Measurements from ENCODE around the gene PINLYP. TPM values are rescaled to one million over a fixed set of nuclear protein-coding genes. Genes with fewer than 3 reads are reported as not detected.
"Not testable (repeated sequence)": the region's sequence is repeated elsewhere in the genome, so short reads cannot be mapped to it uniquely, and the experiment has no call there.

The PINLYP gene
- polyA plus RNA-seq, 2 of the 4 experiments (the other 2 are of a cell fraction): 0.27 TPM; not detected in 1

DNA sequence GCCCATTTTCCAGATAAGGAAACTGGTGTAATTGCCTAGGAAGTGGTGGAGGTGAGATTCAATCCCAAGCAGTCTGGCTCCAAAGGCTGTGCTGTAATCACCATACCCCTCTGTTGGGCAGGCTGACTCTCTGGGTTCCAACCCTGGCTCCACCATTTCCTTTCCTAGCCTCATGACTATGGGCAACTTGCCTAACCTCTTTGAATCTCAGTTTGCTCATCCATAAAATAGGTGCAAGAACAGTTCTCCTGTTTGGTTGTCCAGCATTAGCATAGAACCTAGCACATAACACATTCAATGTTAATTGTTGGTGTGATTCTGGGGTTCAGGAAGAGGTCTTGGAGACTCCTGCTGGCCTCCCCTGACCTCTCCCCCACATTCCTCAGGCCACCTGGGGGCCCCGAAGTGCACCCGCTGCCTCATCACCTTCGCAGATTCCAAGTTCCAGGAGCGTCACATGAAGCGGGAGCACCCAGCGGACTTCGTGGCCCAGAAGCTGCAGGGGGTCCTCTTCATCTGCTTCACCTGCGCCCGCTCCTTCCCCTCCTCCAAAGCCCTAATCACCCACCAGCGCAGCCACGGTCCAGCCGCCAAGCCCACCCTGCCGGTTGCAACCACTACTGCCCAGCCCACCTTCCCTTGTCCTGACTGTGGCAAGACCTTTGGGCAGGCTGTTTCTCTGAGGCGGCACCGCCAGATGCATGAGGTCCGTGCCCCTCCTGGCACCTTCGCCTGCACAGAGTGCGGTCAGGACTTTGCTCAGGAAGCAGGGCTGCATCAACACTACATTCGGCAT is 23.0 kb downstream of the PINLYP start:
- peaks cover 19% of the 10 kb centered on the region for H3K4me1 ChIP-seq
- no peak for TF ChIP-seq JUNB (IDR thresholded peaks at IDR 0.05)
- no peak overlapping the region; the same call in 2 of the 3 replicates for H3K4me2 ChIP-seq
- H3K27ac ChIP-seq: no peak overlapping the region
- H3K4me3 ChIP-seq: no peak overlapping the region
- CTCF ChIA-PET: interaction anchor here (0.6 to 3.0 kb wide), 10 partner anchors 8 to 211 kb away, joined by 3 to 15 read pairs (median 5); no protein-coding TSS in a partner anchor
- FAIRE-seq: no peak
- DNase-seq (ENCODE audit: low read depth in 1 of 2, low spot score in 1 of 2): no peak
- POLR2A ChIA-PET: no interaction called here
- no peak for ATAC-seq
- no peaks in the 10 kb centered on the region for H3K9me3 ChIP-seq
- 97% methylated on average over 17 of the region's 19 CpGs for WGBS (ENCODE audit: missing lambda C conversion rate)

DNA sequence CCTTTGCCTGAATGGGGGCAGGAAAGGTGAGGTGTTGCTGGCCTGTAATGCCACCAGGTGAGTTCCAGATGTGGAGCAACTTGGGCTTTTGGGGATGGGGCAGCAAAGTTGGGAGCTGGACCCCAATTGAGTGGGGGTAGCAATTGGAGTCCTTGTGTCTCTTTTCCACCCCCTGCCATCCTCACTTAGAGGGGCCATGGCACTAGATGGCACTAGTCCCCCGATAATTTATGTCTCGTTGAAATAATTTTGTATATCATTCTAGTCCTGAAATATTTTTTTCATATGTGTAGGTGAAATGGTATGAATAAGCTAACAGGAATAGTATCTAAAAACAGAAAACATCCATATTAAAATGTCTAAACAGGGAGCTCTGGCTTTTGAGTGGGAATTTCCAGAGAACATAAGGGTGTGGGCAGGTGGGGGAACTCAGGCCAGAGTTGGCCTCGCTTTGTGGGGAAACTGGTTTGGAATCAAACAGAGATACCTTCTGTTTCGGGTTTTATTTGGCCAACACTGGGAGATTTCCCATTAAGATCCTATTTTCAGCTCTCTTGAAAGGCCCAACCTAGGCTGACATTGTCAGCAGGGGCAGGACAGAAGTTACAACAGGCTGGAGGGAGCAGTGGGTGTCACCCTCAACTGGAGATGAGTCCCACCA is 24.2 kb downstream of the PINLYP start:
- no peak for DNase-seq (ENCODE audit: low read depth in 1 of 2, low spot score in 1 of 2)
- ATAC-seq: no peak
- Histone ChIP-seq H3K27ac (no peak overlapping the region), H3K4me2 (no peak overlapping the region), H3K4me1 (peaks cover 10% of the 10 kb centered on the region), H3K4me3 (no peak overlapping the region), H3K9me3 (no peaks in the 10 kb centered on the region)
- POLR2A ChIA-PET: no interaction called here
- 89% methylated on average over 4 of the region's 4 CpGs for WGBS (ENCODE audit: missing lambda C conversion rate)
- no peak for FAIRE-seq
- TF ChIP-seq RAD21 (conservative IDR thresholded peaks at IDR 0.05 in 1 of 2, IDR thresholded peaks at IDR 0.05 in 1 of 2) (peak in 1 of 2 experiments; percentile 19; a peak in 1 of 5 replicates), CEBPB (IDR thresholded peaks at IDR 0.05) (no peak)
- CTCF ChIA-PET: interaction anchor here (0.6 to 2.0 kb wide), 9 partner anchors 9 to 210 kb away, joined by 3 to 9 read pairs (median 4); no protein-coding TSS in a partner anchor

GRCh38 chr19:43600326-43600725 is 24.7 kb downstream of the PINLYP start:
- FAIRE-seq; H3K27ac ChIP-seq; POLR2A ChIA-PET; DNase-seq (ENCODE audit: low read depth in 1 of 2, low spot score in 1 of 2); H3K4me2 ChIP-seq; H3K9me3 ChIP-seq; ATAC-seq; H3K4me3 ChIP-seq; H3K4me1 ChIP-seq: not testable (repeated sequence)
- WGBS (ENCODE audit: missing lambda C conversion rate): 94% methylated on average over 5 of the region's 5 CpGs
- CTCF ChIA-PET: interaction anchor here (0.6 to 2.0 kb wide), 6 partner anchors 8 to 145 kb away, joined by 3 to 9 read pairs (median 4); no protein-coding TSS in a partner anchor

GRCh38 chr19:43605875-43606568 is 30.4 kb downstream of the PINLYP start:
- DNase-seq (ENCODE audit: low read depth in 1 of 2, low spot score in 1 of 2): no peak
- ChIA-PET CTCF (interaction anchor here (0.6 to 3.7 kb wide), 8 partner anchors 9 to 784 kb away, joined by 3 to 15 read pairs (median 4); partner anchors contain the start of genes IRGQ, PLAUR and ZNF576), POLR2A (interaction anchor here (1.2 kb wide), 1 partner anchor 149 kb away, joined by 3 read pairs; the partner anchor contains the start of gene SMG9)
- Histone ChIP-seq H3K27ac (no peak overlapping the region), H3K4me1 (peaks cover 6% of the 10 kb centered on the region; the same call in 2 of the 3 replicates), H3K4me3 (no peak overlapping the region), H3K4me2 (no peak overlapping the region), H3K9me3 (no peaks in the 10 kb centered on the region)
- FAIRE-seq: no peak
- ATAC-seq: no peak
- TF ChIP-seq CHD4 (IDR thresholded peaks at IDR 0.05; ENCODE audit: borderline replicate concordance) (no peak), HOXB5 (CRISPR knock-in tag; IDR thresholded peaks at IDR 0.05) (no peak), SMC3 (IDR thresholded peaks at IDR 0.05) (no peak), ZFP36 (IDR thresholded peaks at IDR 0.05; ENCODE audit: borderline replicate concordance, partially characterized antibody) (no peak), GATA3 (IDR thresholded peaks at IDR 0.05; ENCODE audit: borderline replicate concordance) (no peak), RFX5 (IDR thresholded peaks at IDR 0.05) (no peak), NR3C1 (IDR thresholded peaks at IDR 0.05) (no peak), NFE2L2 (conservative IDR thresholded peaks at IDR 0.05; ENCODE audit: low read length) (no peak), KDM1A (IDR thresholded peaks at IDR 0.05; ENCODE audit: low read depth) (no peak), KDM5A (IDR thresholded peaks at IDR 0.05) (no peak), RNF2 (IDR thresholded peaks at IDR 0.05; ENCODE audit: borderline replicate concordance, low read depth) (no peak), HOXA7 (CRISPR knock-in tag; IDR thresholded peaks at IDR 0.05) (no peak)
- TF ChIP-seq, protein P1, sequence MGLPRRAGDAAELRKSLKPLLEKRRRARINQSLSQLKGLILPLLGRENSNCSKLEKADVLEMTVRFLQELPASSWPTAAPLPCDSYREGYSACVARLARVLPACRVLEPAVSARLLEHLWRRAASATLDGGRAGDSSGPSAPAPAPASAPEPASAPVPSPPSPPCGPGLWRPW (IDR thresholded peaks at IDR 0.05): no peak
- TF ChIP-seq, protein P2, sequence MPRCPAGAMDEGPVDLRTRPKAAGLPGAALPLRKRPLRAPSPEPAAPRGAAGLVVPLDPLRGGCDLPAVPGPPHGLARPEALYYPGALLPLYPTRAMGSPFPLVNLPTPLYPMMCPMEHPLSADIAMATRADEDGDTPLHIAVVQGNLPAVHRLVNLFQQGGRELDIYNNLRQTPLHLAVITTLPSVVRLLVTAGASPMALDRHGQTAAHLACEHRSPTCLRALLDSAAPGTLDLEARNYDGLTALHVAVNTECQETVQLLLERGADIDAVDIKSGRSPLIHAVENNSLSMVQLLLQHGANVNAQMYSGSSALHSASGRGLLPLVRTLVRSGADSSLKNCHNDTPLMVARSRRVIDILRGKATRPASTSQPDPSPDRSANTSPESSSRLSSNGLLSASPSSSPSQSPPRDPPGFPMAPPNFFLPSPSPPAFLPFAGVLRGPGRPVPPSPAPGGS (IDR thresholded peaks at IDR 0.05): no peak
- TF ChIP-seq, protein P3, sequence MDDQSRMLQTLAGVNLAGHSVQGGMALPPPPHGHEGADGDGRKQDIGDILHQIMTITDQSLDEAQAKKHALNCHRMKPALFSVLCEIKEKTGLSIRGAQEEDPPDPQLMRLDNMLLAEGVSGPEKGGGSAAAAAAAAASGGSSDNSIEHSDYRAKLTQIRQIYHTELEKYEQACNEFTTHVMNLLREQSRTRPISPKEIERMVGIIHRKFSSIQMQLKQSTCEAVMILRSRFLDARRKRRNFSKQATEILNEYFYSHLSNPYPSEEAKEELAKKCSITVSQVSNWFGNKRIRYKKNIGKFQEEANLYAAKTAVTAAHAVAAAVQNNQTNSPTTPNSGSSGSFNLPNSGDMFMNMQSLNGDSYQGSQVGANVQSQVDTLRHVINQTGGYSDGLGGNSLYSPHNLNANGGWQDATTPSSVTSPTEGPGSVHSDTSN (IDR thresholded peaks at IDR 0.05): no peak
- WGBS (ENCODE audit: missing lambda C conversion rate): 80% methylated on average over 7 of the region's 7 CpGs

All from A549 (cell line).